HepG2 (cell line): ENCODE results near the gene TUBGCP5. TPM values are rescaled to one million over a fixed set of nuclear protein-coding genes. Genes with fewer than 3 reads are reported as not detected.

Experiments used
- ATAC-seq: fragments of 200-7000 bp; cut with Tn5 transposase; 3 replicates; pipeline ENCODE4 v1.9.1; 2020; ENCODE audit warnings: mild to moderate bottlenecking, moderate library complexity
- BruUV-seq: library from RNA; stranded (reverse); fragments of 400-500 nt; replicated peaks from 2 replicates; lab custom pipeline; 2021; lab: Mats Ljungman, UMichigan
- CTCF ChIA-PET: fragments of 300-600 bp; formaldehyde crosslinking; extraction: SDS; loops from one replicate; lab custom pipeline; 2021; ENCODE audit warnings: low total read pairs, inconsistent platforms, low intra/inter-chr PET ratio; lab: Yijun Ruan, JAX
- POLR2A ChIA-PET: fragments of 350-600 bp; sonication (Branson Sonifier 250); formaldehyde crosslinking; loops from one replicate; lab custom pipeline; 2020; ENCODE audit warnings: antibody characterized with exemption, inconsistent platforms; lab: Yijun Ruan, JAX
- DNase-seq: peaks from one replicate; pipeline ENCODE4 v3.0.0-alpha.2; 2015; ENCODE audit warnings: low spot score
- FAIRE-seq: peaks from 3 replicates; lab custom pipeline; 2011; peaks lifted over from hg19 to GRCh38; lab: Jason Lieb, UNC
- H2AFZ ChIP-seq: one replicate; pipeline ENCODE4 v1.6.1; 2011; ENCODE audit warnings: low read length, inconsistent platforms
- H3K27ac ChIP-seq: fragments of 300-600 bp; 3 replicates; pipeline ENCODE4 v1.8.0; 2011; ENCODE audit warnings: mixed run types, mild to moderate bottlenecking, mixed read lengths, low read length, inconsistent platforms; ENCODE audit not compliant: insufficient read depth; ENCODE audit errors: extremely low read length
- H3K27me3 ChIP-seq, 2 experiments: fragments of 200-600 bp in 1 of 2; 2 replicates in 1 of 2; 3 replicates in 1 of 2; pipeline versions ENCODE4 v1.6.0 to v1.8.0; 2011; ENCODE audit warnings: low read length in 2 of 2, mild to moderate bottlenecking in 2 of 2, moderate library complexity in 2 of 2, inconsistent platforms in 1 of 2; ENCODE audit not compliant: insufficient read depth in 2 of 2, control insufficient read depth in 1 of 2
- H3K36me3 ChIP-seq, 2 experiments: fragments of 200-600 bp in 1 of 2; replicated peaks in 1 of 2; 2 replicates in 1 of 2; 3 replicates in 1 of 2; pipeline versions ENCODE4 v1.5.1 to v1.8.0; 2011; ENCODE audit warnings: low read length in 2 of 2, inconsistent platforms in 1 of 2; ENCODE audit not compliant: insufficient read depth in 2 of 2, control insufficient read depth in 1 of 2
- H3K4me1 ChIP-seq: 2 replicates; pipeline ENCODE4 v1.5.1; 2012; ENCODE audit warnings: low read length, inconsistent platforms; ENCODE audit not compliant: insufficient read depth
- H3K4me2 ChIP-seq: 2 replicates; pipeline ENCODE4 v1.6.0; 2011; ENCODE audit warnings: low read depth, low read length, inconsistent platforms
- H3K4me3 ChIP-seq, 3 experiments: fragments of 200-600 bp in 1 of 3; sonication (generic), shearing (Covaris generic) in 1 of 3; replicated peaks in 1 of 3; 2 replicates each; pipeline ENCODE4 v1.5.1; 2011 to 2016; ENCODE audit warnings: low read length in 3 of 3, inconsistent platforms in 2 of 3, low read depth in 2 of 3, mild to moderate bottlenecking in 2 of 3, control low read depth in 1 of 3, mixed read lengths in 1 of 3; ENCODE audit not compliant: insufficient read depth in 1 of 3
- H3K79me2 ChIP-seq: one replicate; pipeline ENCODE4 v1.6.1; 2011; ENCODE audit warnings: low read length, inconsistent platforms; ENCODE audit not compliant: insufficient read depth
- H3K9ac ChIP-seq: 2 replicates; pipeline ENCODE4 v1.6.0; 2011; ENCODE audit warnings: mild to moderate bottlenecking, low read depth, low read length, inconsistent platforms; ENCODE audit not compliant: insufficient read depth
- H3K9me3 ChIP-seq: 2 replicates; pipeline ENCODE4 v1.5.1; 2012; ENCODE audit warnings: mild to moderate bottlenecking, low read length
- H4K20me1 ChIP-seq: 2 replicates; pipeline ENCODE4 v1.6.0; 2011; ENCODE audit warnings: inconsistent platforms, mild to moderate bottlenecking, low read length, moderate library complexity; ENCODE audit not compliant: insufficient read depth
- AGO2 ChIP-seq: fragments of 200-400 bp; formaldehyde crosslinking; optimal IDR thresholded peaks from 2 replicates; pipeline ENCODE3; 2017; ENCODE audit warnings: mild to moderate bottlenecking, low read depth, low read length, moderate library complexity
- FOXC1 ChIP-seq: sonication (generic); formaldehyde crosslinking; IDR thresholded peaks from 2 replicates; pipeline ENCODE4 v1.8.0; 2022; ENCODE audit warnings: mild to moderate bottlenecking, missing genetic modification reagents, borderline replicate concordance
- KDM2A ChIP-seq: sonication (generic); formaldehyde crosslinking; IDR thresholded peaks from 2 replicates; pipeline ENCODE4 v1.4.0; 2020; ENCODE audit warnings: low read depth, missing genetic modification reagents, borderline replicate concordance
- MLX ChIP-seq: IDR thresholded peaks from 2 replicates; pipeline ENCODE4 v1.6.1; 2016
- SAP130 ChIP-seq: IDR thresholded peaks from 2 replicates; pipeline ENCODE4 v1.6.1; 2016; ENCODE audit warnings: low read depth
- SOX5 ChIP-seq: IDR thresholded peaks from 2 replicates; pipeline ENCODE4 v1.6.1; 2016; ENCODE audit warnings: borderline replicate concordance
- STAG1 ChIP-seq: sonication (generic); formaldehyde crosslinking; IDR thresholded peaks from 2 replicates; pipeline ENCODE4 v1.4.0; 2020; ENCODE audit warnings: missing genetic modification reagents
- TFAP4 ChIP-seq: sonication (generic); IDR thresholded peaks from 2 replicates; pipeline ENCODE4 v1.6.1; 2016; ENCODE audit warnings: low read depth, borderline replicate concordance
- XRCC5 ChIP-seq: fragments of 200-400 bp; formaldehyde crosslinking; optimal IDR thresholded peaks from 2 replicates; pipeline ENCODE3; 2017; ENCODE audit warnings: mild to moderate bottlenecking, low read length
- ZNF768 ChIP-seq: sonication (generic); formaldehyde crosslinking; IDR thresholded peaks from 2 replicates; pipeline ENCODE4 v1.4.0; 2020; ENCODE audit warnings: missing genetic modification reagents
- WGBS: methylation state at CpG from one replicate; pipeline ENCODE4 v1.1.6; 2017; ENCODE audit warnings: low lambda C conversion rate; 5-methylcytosine and 5-hydroxymethylcytosine counted together
- in situ Hi-C: cut with HindIII; loops from 2 replicates; pipeline ENCODE4 v1.10.0; 2017; ENCODE audit warnings: low pct_unique_long_range_greater_than_20kb; ENCODE audit not compliant: extremely low pct_ligation_motif_present
- intact Hi-C: fragments of 100-400 bp; cut with micrococcal nuclease; formaldehyde crosslinking; loops from one replicate; pipeline ENCODE4 v1.10.0; 2022; ENCODE audit not compliant: unreplicated experiment
- polyA plus RNA-seq, 8 experiments: library from polyadenylated mRNA; depleted of rRNA in 3 of 8; stranded (reverse) in 7 of 8; unstranded in 1 of 8; fragments of >200 nt; fragmentation: Illumina TruSeq in 4 of 8; extraction: Trizol in 4 of 8; gene quantifications; 2 replicates each; pipeline versions ENCODE4 v1.2.1 to v1.2.3, GENCODE V29; 2011 to 2016; ENCODE audit warnings: low read depth in 4 of 8, missing spikeins in 1 of 8, mixed read lengths in 1 of 8; ENCODE audit not compliant: insufficient read depth in 1 of 8
- total RNA-seq, 5 experiments: library from RNA; depleted of rRNA; stranded (reverse); fragments of >200 nt; fragmentation: Illumina TruSeq; extraction: Trizol; gene quantifications; 2 replicates each; pipeline ENCODE4 v1.2.3, GENCODE V29; 2016; ENCODE audit warnings: low read depth in 1 of 5
- TF ChIP-seq, protein P1 (sequence below): sonication (generic); formaldehyde crosslinking; IDR thresholded peaks from 2 replicates; pipeline ENCODE4 v1.4.0; 2020; ENCODE audit warnings: missing genetic modification reagents
- TF ChIP-seq, protein P2 (sequence below): sonication (generic); formaldehyde crosslinking; IDR thresholded peaks from 2 replicates; pipeline ENCODE4 v1.5.0; 2020; ENCODE audit warnings: mild to moderate bottlenecking, missing genetic modification reagents, borderline replicate concordance

TUBGCP5 gene
- total and polyA plus RNA-seq, 2 of the 13 experiments (the other 11 are each of a cell fraction or from before 2014, with no cell fraction given): 7.2 to 25.0 TPM

GRCh38 chr15:23038726-23039142 is 635 bp downstream of the TUBGCP5 start (continued):
- TF ChIP-seq SAP130 (CRISPR knock-in tag) (0 out of 2 replicates have a peak, but pooled peaks have one; percentile 5), FOXC1 (peak; percentile 24; the same call in 1 of the 2 replicates), SOX5 (CRISPR knock-in tag) (no peak), AGO2 (no peak)

DNA sequence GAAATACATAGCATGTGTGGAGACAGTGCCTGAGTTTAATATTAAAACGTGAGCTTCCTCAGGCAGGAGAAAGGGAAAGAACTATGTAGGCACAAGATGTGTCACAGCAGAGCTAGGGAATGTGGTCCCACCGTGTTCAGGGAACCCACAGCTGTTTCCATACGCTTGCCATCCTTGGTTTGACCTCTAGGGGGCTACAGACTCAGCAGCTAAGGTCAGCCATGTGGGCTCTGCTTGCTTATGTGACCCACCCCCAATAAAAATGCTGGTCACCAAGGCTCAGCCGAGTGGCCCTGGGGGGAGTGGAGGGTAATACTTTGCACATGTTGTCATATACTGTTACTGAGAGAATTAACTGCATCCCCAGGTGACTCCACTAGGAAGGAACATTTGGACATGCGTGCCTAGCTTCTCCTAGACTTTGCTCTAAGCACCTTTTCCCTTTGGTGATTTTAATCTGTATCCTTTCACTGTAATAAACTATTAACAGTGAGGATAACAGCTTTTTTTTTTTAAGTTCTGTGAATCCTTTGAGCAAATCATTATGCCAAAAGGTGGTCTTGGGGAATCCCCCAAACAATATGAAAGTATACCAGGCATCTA is 3.3 kb downstream of the TUBGCP5 start:
- H3K27ac ChIP-seq: no peak overlapping the region
- no peak overlapping the region for H3K4me2 ChIP-seq
- peaks cover 24% of the 10 kb centered on the region for H3K4me1 ChIP-seq
- ATAC-seq (peak; percentile 32), DNase-seq (peak; percentile 62), FAIRE-seq (no peak)
- in situ Hi-C loops: loop anchor here (10.0 kb wide), 1 partner anchor 251 kb away; the partner anchor contains the start of gene NIPA1
- ChIA-PET POLR2A (no interaction called here), CTCF (interaction anchor here (1.2 kb wide), 1 partner anchor 431 kb away, joined by 3 read pairs; no protein-coding TSS in a partner anchor)
- H3K36me3 ChIP-seq: peaks cover 7 to 25% of the 10 kb centered on the region in 2 experiments; a peak in 4 of 5 replicates
- no TSS peak for BruUV-seq
- peaks cover 13% of the 10 kb centered on the region for H3K79me2 ChIP-seq
- intact Hi-C loops: loop anchor here (5.0 kb wide), 1 partner anchor 431 kb away; no protein-coding TSS in a partner anchor
- WGBS: 50% methylated on average over 3 of the region's 5 CpGs
- H3K9ac ChIP-seq: no peak overlapping the region
- no peaks in the 10 kb centered on the region for H3K9me3 ChIP-seq
- H3K4me3 ChIP-seq: no peak overlapping the region
- no peaks in the 10 kb centered on the region; a peak in 1 of 5 replicates for H3K27me3 ChIP-seq
- no peak overlapping the region for H2AFZ ChIP-seq
- no peaks in the 10 kb centered on the region for H4K20me1 ChIP-seq
- TF ChIP-seq TFAP4 (peak; percentile 53; the same call in 1 of the 2 replicates), MLX (no peak), XRCC5 (peak; percentile 82), ZNF768 (CRISPR knock-in tag) (no peak), STAG1 (peak; percentile 57), KDM2A (CRISPR knock-in tag) (0 out of 2 replicates have a peak, but pooled peaks have one; percentile 20)
- TF ChIP-seq, protein P1, sequence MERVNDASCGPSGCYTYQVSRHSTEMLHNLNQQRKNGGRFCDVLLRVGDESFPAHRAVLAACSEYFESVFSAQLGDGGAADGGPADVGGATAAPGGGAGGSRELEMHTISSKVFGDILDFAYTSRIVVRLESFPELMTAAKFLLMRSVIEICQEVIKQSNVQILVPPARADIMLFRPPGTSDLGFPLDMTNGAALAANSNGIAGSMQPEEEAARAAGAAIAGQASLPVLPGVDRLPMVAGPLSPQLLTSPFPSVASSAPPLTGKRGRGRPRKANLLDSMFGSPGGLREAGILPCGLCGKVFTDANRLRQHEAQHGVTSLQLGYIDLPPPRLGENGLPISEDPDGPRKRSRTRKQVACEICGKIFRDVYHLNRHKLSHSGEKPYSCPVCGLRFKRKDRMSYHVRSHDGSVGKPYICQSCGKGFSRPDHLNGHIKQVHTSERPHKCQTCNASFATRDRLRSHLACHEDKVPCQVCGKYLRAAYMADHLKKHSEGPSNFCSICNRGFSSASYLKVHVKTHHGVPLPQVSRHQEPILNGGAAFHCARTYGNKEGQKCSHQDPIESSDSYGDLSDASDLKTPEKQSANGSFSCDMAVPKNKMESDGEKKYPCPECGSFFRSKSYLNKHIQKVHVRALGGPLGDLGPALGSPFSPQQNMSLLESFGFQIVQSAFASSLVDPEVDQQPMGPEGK (CRISPR knock-in tag): peak; percentile 59
- TF ChIP-seq, protein P2, sequence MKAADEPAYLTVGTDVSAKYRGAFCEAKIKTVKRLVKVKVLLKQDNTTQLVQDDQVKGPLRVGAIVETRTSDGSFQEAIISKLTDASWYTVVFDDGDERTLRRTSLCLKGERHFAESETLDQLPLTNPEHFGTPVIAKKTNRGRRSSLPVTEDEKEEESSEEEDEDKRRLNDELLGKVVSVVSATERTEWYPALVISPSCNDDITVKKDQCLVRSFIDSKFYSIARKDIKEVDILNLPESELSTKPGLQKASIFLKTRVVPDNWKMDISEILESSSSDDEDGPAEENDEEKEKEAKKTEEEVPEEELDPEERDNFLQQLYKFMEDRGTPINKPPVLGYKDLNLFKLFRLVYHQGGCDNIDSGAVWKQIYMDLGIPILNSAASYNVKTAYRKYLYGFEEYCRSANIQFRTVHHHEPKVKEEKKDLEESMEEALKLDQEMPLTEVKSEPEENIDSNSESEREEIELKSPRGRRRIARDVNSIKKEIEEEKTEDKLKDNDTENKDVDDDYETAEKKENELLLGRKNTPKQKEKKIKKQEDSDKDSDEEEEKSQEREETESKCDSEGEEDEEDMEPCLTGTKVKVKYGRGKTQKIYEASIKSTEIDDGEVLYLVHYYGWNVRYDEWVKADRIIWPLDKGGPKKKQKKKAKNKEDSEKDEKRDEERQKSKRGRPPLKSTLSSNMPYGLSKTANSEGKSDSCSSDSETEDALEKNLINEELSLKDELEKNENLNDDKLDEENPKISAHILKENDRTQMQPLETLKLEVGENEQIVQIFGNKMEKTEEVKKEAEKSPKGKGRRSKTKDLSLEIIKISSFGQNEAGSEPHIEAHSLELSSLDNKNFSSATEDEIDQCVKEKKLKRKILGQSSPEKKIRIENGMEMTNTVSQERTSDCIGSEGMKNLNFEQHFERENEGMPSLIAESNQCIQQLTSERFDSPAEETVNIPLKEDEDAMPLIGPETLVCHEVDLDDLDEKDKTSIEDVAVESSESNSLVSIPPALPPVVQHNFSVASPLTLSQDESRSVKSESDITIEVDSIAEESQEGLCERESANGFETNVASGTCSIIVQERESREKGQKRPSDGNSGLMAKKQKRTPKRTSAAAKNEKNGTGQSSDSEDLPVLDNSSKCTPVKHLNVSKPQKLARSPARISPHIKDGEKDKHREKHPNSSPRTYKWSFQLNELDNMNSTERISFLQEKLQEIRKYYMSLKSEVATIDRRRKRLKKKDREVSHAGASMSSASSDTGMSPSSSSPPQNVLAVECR (CRISPR knock-in tag): 0 out of 2 replicates have a peak, but pooled peaks have one; percentile 13
